ENCODE data around the gene CPEB3. TPM values are rescaled to one million over a fixed set of nuclear protein-coding genes. Genes with fewer than 3 reads are reported as not detected.

Gene CPEB3
- total RNA-seq, 1 experiment from 2014 or later = 2.4 TPM

DNA sequence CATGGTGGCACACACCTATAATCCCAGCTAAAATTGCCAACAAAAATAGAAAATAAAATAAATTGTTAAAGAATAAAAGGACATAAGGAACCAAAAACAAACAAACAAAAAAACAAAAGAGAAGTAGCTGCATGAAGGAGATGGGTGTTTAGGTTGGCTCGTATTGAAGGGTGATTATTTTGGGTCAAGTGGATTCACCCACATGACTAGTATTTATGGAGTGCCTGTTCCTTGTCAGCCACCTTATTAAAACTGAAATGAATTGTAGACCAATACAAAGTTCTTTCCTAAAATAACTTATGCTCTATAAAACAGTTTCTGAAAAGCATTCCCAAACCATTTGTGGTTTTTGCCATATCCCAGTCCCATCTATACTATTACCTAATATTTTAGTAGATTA is 228.6 kb downstream of the CPEB3 start:
- in situ Hi-C loops (cut with HindIII; ENCODE audit: low pct_unique_long_range_greater_than_20kb, low sequenced_read_pairs) = no loop called here

DNA sequence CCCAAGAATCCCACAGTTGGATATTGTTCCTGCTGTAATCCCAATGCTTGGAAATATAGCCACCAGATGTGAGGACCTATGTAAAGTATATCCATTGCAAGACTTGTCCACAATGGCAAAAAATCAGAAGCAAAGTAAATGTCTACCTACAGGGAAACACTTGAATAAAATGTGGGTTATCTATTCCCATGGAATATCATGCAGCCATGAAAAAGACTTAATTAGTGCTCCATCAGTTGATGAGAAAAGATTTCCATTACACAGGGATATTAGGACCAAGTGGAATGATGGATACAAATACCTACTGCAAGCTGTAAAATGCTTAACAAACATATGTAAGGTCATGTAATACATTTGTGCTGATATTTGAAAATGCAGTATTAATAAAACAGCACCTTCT is 236.1 kb downstream of the CPEB3 start:
- ATAC-seq = no peak
- in situ Hi-C loops (cut with HindIII; ENCODE audit: low pct_unique_long_range_greater_than_20kb, low sequenced_read_pairs) = no loop called here
- no TSS peak for BruUV-seq (replicated peaks)
- no peaks in the 10 kb centered on the region for H3K27me3 ChIP-seq (ENCODE audit: control insufficient read depth, insufficient read depth, low read length)
- ChIA-PET POLR2A (interaction anchor here (0.7 kb wide), 1 partner anchor 243 kb away, joined by 5 read pairs; no protein-coding TSS in a partner anchor), CTCF (no interaction called here)
- H3K27ac ChIP-seq (ENCODE audit: low read length) = no peak overlapping the region
- TF ChIP-seq, protein P1, sequence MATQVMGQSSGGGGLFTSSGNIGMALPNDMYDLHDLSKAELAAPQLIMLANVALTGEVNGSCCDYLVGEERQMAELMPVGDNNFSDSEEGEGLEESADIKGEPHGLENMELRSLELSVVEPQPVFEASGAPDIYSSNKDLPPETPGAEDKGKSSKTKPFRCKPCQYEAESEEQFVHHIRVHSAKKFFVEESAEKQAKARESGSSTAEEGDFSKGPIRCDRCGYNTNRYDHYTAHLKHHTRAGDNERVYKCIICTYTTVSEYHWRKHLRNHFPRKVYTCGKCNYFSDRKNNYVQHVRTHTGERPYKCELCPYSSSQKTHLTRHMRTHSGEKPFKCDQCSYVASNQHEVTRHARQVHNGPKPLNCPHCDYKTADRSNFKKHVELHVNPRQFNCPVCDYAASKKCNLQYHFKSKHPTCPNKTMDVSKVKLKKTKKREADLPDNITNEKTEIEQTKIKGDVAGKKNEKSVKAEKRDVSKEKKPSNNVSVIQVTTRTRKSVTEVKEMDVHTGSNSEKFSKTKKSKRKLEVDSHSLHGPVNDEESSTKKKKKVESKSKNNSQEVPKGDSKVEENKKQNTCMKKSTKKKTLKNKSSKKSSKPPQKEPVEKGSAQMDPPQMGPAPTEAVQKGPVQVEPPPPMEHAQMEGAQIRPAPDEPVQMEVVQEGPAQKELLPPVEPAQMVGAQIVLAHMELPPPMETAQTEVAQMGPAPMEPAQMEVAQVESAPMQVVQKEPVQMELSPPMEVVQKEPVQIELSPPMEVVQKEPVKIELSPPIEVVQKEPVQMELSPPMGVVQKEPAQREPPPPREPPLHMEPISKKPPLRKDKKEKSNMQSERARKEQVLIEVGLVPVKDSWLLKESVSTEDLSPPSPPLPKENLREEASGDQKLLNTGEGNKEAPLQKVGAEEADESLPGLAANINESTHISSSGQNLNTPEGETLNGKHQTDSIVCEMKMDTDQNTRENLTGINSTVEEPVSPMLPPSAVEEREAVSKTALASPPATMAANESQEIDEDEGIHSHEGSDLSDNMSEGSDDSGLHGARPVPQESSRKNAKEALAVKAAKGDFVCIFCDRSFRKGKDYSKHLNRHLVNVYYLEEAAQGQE (IDR thresholded peaks at IDR 0.05; ENCODE audit: insufficient read depth in 1 of 2, low read depth in 2 of 2, low read length in 1 of 2) = no peak
- TF ChIP-seq SIN3A (IDR thresholded peaks at IDR 0.05; ENCODE audit: borderline replicate concordance, insufficient read depth, low read depth, low read length) (no peak), POLR2AphosphoS5 (IDR thresholded peaks at IDR 0.05; ENCODE audit: low read depth, low read length) (no peak), TCF7L2 (IDR thresholded peaks at IDR 0.05; ENCODE audit: low read depth, low read length) (no peak)
- TF ChIP-seq, protein P2, sequence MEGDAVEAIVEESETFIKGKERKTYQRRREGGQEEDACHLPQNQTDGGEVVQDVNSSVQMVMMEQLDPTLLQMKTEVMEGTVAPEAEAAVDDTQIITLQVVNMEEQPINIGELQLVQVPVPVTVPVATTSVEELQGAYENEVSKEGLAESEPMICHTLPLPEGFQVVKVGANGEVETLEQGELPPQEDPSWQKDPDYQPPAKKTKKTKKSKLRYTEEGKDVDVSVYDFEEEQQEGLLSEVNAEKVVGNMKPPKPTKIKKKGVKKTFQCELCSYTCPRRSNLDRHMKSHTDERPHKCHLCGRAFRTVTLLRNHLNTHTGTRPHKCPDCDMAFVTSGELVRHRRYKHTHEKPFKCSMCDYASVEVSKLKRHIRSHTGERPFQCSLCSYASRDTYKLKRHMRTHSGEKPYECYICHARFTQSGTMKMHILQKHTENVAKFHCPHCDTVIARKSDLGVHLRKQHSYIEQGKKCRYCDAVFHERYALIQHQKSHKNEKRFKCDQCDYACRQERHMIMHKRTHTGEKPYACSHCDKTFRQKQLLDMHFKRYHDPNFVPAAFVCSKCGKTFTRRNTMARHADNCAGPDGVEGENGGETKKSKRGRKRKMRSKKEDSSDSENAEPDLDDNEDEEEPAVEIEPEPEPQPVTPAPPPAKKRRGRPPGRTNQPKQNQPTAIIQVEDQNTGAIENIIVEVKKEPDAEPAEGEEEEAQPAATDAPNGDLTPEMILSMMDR (IDR thresholded peaks at IDR 0.05) = no peak
- no peaks in the 10 kb centered on the region for H3K9me3 ChIP-seq (ENCODE audit: control insufficient read depth, insufficient read depth, low read depth, low read length)
- no peak overlapping the region for H3K4me3 ChIP-seq (ENCODE audit: low read depth in 2 of 2, low read length in 2 of 2)
- no peaks in the 10 kb centered on the region for H3K4me1 ChIP-seq (ENCODE audit: control insufficient read depth, insufficient read depth, low read length)
- H3K36me3 ChIP-seq (ENCODE audit: control insufficient read depth, insufficient read depth, low read length) = no peaks in the 10 kb centered on the region; the same call in 1 of the 2 replicates
- no peak for DNase-seq (ENCODE audit: low read depth, low spot score)
- intact Hi-C loops (cut with micrococcal nuclease; ENCODE audit: unreplicated experiment) = no loop called here

More for the DNA sequence above, 228.6 kb downstream of the CPEB3 start:
- intact Hi-C loops (cut with micrococcal nuclease; ENCODE audit: unreplicated experiment) = no loop called here
- no peaks in the 10 kb centered on the region for H3K4me1 ChIP-seq (ENCODE audit: control insufficient read depth, insufficient read depth, low read length)
- CTCF ChIA-PET = no interaction called here
- POLR2A ChIA-PET = no interaction called here
- ATAC-seq (no peak), DNase-seq (ENCODE audit: low read depth, low spot score) (no peak)
- H3K9me3 ChIP-seq (ENCODE audit: control insufficient read depth, insufficient read depth, low read depth, low read length) = no peaks in the 10 kb centered on the region
- H3K36me3 ChIP-seq (ENCODE audit: control insufficient read depth, insufficient read depth, low read length) = no peaks in the 10 kb centered on the region
- TF ChIP-seq, protein P2 (IDR thresholded peaks at IDR 0.05) = no peak
- TF ChIP-seq, protein P1 (IDR thresholded peaks at IDR 0.05; ENCODE audit: insufficient read depth in 1 of 2, low read depth in 2 of 2, low read length in 1 of 2) = no peak
- no peak for TF ChIP-seq TCF7L2 (IDR thresholded peaks at IDR 0.05; ENCODE audit: low read depth, low read length)
- H3K27me3 ChIP-seq (ENCODE audit: control insufficient read depth, insufficient read depth, low read length) = no peaks in the 10 kb centered on the region
- H3K27ac ChIP-seq (ENCODE audit: low read length) = no peak overlapping the region
- H3K4me3 ChIP-seq (ENCODE audit: low read depth in 2 of 2, low read length in 2 of 2) = no peak overlapping the region
- BruUV-seq (replicated peaks) = no TSS peak
